GM12891 (cell line): Measurements from ENCODE around the gene WWP2.

Experiments
- PAX5 ChIP-seq: IDR thresholded peaks from 2 replicates; pipeline ENCODE4 v1.6.1; 2011; ENCODE audit warnings: low read length, moderate library complexity, mild to moderate bottlenecking; ENCODE audit not compliant: insufficient read depth, severe bottlenecking
- POLR2A ChIP-seq: IDR thresholded peaks from 2 replicates; pipeline ENCODE4 v1.6.1; 2011; ENCODE audit warnings: low read depth, low read length, control low read depth
- POLR2AphosphoS5 ChIP-seq: IDR thresholded peaks from 2 replicates; pipeline ENCODE4 v1.6.1; 2011; ENCODE audit warnings: low read depth, low read length, control low read depth
- SPI1 ChIP-seq: IDR thresholded peaks from 2 replicates; pipeline ENCODE4 v1.6.1; 2011; ENCODE audit warnings: low read depth, low read length, control low read depth
- TAF1 ChIP-seq: IDR thresholded peaks from 2 replicates; pipeline ENCODE4 v1.6.1; 2011; ENCODE audit warnings: low read depth, low read length, control low read depth

DNA sequence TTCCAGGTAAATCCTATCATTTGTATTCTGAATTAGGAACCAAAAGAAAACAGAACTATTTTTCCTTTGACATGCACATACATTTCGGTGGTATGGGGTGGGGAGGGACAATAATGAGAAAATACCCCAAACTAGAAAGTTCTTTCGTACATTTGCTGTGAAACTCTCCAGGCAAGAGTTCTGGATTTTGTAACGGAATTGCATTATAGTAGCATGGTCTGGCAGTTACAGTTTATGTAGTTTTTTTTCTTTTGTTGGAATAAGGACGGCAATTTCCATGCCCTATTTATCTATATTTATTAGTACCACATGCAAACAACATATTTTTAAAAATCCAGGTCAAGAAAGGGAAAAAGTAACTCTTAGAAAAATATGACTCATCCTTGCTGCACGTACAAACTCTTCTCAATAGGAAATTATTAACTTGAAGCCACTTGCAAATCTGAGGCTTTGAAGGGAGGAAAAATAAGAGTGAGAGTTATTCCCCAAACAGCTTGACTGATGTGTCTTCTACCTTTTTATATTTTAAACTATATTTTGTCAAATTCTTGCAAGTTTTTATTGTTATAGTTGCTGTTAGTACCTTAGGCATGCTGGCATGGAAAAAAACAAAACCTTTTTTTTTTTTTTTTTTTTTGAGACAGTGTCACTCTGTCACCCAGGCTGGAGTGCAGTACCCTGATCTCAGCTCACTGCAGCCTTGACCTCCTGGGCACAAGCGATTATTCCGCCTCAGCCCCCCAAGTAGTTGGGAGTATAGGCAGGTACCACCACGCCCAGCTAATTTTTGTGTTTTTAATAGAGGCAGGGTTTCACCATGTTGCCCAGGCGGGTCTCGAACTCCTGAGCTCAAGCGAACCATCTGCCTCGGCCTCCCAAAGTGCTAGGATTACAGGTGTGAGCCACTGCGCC is 69.3 kb downstream of the WWP2 start:
- TF ChIP-seq POLR2A, result no peak
- no peak for TF ChIP-seq POLR2AphosphoS5
- no peak for TF ChIP-seq SPI1
- TF ChIP-seq TAF1, result no peak
- TF ChIP-seq PAX5, result no peak
